GM20000 (cell line): Measurements from ENCODE around the gene ABCA7.

Experiments used
- DNase-seq: peaks from one replicate; pipeline ENCODE4 v3.0.0; 2012; ENCODE audit warnings: low spot score
- CTCF ChIP-seq: IDR thresholded peaks from 2 replicates; pipeline ENCODE4 v1.5.1; 2012; ENCODE audit warnings: mild to moderate bottlenecking, control low read depth; ENCODE audit errors: extremely low read depth, missing control alignments

Gene ABCA7

GRCh38 chr19:993831-994393, 46.0 kb upstream of the ABCA7 start:
- DNase-seq: no peak
- TF ChIP-seq CTCF: no peak

- TF ChIP-seq CTCF: no peak
- DNase-seq: no peak
Measured at GRCh38 chr19:994516-994915, 45.4 kb upstream of the ABCA7 start.

DNA sequence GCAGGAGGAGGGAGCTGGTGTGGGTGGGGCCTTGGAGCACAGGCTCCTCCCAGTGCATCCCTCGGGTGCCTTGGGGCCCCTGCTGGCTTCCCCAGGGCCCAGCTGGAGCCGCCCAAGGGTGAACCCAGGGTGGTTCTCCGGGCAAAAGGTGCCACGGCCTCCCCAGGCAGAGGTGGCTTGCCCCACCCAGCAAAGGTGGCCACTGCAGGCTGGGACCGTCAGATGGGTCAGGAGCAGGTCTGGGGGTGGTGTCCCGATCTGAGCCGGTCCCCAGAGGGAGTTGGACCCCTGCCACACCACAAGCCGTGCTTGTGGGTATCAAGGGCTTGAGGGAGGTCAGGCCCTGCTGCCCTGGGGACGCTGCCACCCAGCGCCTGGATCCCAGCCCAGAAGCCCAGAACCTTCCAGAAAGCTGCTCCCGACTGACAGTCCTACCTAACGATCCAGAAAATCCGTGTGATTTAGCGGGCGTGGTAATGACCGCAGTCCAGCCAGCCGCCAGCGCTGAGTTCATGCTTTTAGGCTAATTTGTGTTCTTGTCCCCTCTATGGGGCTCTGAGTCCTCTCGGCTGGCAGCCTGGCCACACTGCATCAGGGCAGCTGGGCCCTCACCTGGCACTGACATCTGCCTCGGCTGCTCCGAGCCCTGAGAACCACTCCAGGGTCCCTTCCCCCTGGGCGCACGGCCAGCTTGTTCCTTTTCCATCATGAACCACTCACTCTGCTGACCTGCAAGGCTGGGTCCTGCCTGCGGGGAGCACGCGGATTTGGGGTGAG, 44.7 kb upstream of the ABCA7 start:
- TF ChIP-seq CTCF: no peak
- no peak for DNase-seq

DNA sequence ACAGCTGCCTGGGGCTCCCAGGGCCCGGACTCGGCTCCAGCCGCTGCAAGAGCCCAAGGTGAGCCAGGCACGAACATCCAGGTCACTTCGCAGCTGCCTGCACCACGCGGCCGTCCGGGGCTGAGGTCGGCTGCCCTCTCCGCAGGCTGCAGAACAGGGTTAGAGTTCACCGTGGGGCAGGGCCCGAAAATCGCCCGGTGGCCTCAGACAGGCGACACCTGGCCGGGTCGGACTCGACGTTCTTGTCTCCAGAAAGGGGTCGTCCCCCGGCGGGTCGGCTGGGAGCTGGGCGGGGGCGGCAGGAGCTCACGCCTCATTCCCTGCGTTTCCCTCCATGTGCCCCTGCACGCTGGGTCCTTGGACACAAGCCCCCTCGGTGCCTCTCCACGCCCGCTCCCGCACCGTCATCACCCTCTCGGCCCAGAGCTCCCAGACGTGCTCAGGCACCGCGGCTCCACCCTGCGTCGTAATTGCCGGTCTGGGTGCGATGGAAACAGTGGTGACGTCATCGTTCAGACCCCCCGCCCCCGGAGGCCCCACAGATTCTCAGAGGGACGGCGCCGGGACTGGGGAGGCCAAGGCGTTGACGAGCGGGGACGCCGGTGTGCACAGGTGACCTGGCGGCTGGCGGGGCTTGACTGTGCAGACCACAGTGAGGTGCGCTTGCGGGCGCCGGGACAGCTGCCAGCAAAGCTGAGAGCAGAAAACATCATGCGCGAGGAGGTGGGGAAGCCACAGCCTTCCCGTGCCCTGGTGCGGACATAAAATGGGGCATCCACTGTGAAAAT, 43.7 kb upstream of the ABCA7 start:
- no peak for DNase-seq
- TF ChIP-seq CTCF: no peak

DNA sequence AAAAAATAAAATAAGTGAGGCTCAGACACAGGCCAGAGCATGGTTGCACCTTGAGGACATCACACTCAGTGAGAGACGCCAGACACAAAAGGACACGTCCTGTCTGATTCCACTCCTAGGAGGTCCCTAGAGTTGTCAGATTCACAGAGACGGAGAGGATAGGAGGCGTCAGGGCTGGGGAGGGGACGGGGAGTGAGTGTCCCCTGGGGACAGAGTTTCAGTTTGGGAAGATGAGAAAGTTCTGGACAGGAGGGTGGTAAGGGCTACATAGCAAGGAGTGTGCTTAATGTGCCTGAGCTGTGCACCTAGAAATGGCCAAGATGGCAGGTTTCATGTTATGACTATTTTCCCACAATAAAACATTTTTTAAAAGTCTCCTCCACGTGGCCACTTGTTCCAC, 41.8 kb upstream of the ABCA7 start:
- TF ChIP-seq CTCF: no peak
- no peak for DNase-seq

- no peak for DNase-seq
- no peak for TF ChIP-seq CTCF
Measured at GRCh38 chr19:999379-999719, 40.6 kb upstream of the ABCA7 start.

DNA sequence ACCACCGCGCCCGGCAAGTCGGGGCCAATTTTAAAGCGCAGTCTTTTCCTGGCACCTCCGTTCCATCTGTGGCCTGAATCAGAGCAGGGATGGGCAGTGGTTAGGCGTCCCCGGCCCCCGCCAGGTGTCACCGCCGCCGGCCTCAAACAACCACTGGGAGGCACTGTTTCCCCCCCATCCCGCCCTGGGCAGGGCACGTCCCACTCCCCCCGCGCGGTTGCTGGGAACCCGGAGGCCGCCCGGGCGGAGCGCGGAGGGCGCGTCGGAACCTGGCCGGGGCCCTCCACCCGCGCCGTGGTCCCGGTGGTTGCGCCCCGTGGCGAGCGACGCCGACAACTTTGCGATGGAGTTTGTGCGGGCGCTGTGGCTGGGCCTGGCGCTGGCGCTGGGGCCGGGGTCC, 39.8 kb upstream of the ABCA7 start, which contains the start of gene GRIN3B:
Gene GRIN3B, plus strand, starts transcription at position 325 of the 400 bp plus-strand sequence. Its CDS starts 19 bp downstream, at position 344.
- TF ChIP-seq CTCF: peak; percentile 32
- DNase-seq: peak; percentile 89
